ENCODE measurements around the gene UGT1A1.
"Not testable (repeated sequence)": the region's sequence is repeated elsewhere in the genome, so short reads cannot be mapped to it uniquely, and the experiment has no call there.

UGT1A1 gene

DNA sequence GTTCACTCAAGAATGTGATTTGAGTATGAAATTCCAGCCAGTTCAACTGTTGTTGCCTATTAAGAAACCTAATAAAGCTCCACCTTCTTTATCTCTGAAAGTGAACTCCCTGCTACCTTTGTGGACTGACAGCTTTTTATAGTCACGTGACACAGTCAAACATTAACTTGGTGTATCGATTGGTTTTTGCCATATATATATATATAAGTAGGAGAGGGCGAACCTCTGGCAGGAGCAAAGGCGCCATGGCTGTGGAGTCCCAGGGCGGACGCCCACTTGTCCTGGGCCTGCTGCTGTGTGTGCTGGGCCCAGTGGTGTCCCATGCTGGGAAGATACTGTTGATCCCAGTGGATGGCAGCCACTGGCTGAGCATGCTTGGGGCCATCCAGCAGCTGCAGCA, at the start of gene UGT1A1:
TSS of gene UGT1A1 (plus strand) at position 228 of the 400 bp plus-strand sequence. CDS start at position 246, 18 bp downstream.
- no peak within 1 kb of the TSS for H3K4me3 ChIP-seq (ENCODE audit: low read depth, low read length)

DNA sequence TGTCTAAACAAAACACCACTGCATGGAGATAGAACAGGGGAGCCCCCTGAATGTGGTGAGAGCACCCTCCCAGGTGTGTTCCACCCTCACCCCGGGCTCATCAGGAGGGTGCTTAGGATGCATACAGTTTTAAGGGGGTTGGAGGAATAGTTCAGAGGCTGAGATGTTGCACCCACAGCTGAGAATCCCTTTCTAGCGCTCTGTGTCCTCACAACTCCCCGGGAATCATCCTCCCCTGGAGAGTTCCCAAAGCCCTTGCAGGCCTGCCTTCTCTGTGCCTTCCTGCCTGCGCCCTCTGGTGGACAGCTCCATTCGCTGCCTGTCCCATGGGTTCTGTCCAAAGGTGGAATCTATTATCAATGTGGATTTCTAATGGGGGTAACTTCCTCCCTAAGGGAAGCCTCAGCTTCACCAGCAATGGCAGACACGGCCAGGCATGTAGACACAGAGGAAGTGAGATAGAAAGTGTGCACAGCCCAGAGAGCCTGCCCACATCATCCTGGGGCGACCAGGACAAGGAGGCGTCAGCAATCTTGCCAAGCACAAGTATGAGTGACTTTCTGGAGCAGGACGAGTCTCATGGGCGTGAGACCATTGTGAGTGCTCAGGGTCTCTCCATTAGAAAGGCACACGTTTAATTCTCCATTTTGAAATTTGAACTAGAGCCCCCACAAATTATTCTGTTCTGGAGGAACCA, 48.6 kb upstream of the UGT1A1 start:
- H3K4me3 ChIP-seq (ENCODE audit: low read depth, low read length) = no peak overlapping the region

- no peak within 1 kb of the TSS for H3K4me3 ChIP-seq (ENCODE audit: low read depth, low read length)
Measured at GRCh38 chr2:233712611-233713261, 47.3 kb upstream of the UGT1A1 start, which contains the start of gene UGT1A5. TSS of gene UGT1A5 (plus strand) at chr2:233712907. CDS start at chr2:233712992, 85 bp downstream.

- no peak overlapping the region for H3K4me3 ChIP-seq (ENCODE audit: low read depth, low read length)
Measured at GRCh38 chr2:233713262-233713615, 46.8 kb upstream of the UGT1A1 start.

GRCh38 chr2:233714121-233714520, 45.9 kb upstream of the UGT1A1 start:
- no peak overlapping the region for H3K4me3 ChIP-seq (ENCODE audit: low read depth, low read length)

DNA sequence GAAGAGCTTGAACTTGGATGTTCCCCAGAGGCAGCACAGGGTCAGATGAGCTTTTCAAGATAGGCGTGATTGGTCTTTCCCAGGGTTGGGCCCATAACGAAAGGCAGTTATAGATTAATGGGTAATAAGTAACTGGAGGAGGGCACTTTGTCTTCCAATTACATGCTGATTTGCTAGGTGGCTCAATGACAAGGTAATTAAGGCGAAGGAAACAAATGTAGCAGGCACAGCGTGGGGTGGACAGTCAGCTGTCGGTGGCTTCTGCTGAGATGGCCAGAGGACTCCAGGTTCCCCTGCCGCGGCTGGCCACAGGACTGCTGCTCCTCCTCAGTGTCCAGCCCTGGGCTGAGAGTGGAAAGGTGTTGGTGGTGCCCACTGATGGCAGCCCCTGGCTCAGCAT, 41.5 kb upstream of the UGT1A1 start, which contains the start of gene UGT1A4:
TSS of gene UGT1A4 (plus strand) at position 185 of the 400 bp plus-strand sequence. CDS start at position 270, 85 bp downstream.
- no peak within 1 kb of the TSS for H3K4me3 ChIP-seq (ENCODE audit: low read depth, low read length)

- H3K4me3 ChIP-seq (ENCODE audit: low read depth, low read length) = no peak within 1 kb of the TSS
Measured at GRCh38 chr2:233728723-233729301, 31.3 kb upstream of the UGT1A1 start, which contains the start of gene UGT1A3. TSS of gene UGT1A3 (plus strand) at chr2:233729042. CDS start at chr2:233729127, 85 bp downstream.

DNA sequence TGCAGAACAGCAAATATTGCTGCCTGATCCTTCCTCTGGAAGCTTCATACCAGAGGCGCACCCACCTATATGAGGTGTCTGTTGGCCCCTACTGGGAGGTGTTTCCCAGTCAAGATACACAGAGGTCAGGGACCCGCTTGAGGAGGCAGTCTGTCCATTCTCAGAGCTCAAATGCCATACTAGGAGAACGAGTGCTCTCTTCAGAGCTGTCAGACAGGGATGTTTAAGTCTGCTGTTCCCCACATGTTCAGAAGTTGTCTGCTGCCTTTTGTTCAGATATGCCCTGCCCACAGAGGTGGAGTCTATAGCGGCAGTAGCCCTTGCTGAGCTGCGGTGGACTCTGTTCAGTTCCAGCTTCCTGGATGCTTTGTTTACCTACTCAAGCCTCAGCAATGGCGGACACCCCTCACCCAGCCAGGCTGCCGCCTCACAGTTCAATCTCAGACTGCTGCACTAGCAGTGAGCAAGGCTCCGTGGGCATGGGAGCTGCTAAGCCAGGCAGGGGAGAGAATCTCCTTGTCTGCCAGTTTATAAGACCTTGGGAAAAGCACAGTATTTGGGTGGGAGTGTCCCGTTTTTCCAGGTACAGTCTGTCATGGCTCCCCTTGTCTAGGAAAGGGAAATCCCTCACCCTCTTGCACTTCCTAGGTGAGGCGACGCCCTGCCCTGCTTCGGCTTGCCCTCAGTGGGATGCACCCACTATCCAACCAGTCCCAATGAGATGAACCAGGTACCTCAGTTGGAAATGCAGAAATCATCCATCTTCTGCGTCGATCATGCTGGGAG, 23.0 kb upstream of the UGT1A1 start:
- not testable (repeated sequence) for H3K4me3 ChIP-seq (ENCODE audit: low read depth, low read length)

DNA sequence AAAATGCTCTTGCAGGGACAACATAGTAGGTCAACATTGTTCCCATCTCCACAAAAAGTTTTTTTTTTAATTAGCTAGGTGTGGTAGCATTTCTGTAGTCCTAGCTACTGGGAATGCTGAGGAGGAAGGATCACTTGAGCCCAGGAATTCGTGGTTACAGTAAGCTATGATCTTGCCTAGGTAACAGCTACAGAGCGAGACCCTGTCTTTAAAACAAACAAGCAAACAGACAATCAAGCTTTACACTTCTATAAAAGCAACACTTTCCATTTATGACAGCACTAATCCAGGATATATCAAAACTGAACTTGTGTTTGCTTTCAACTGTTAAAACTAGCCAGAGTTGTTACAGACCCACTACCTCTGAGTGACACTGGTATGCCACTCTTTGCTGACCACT, 19.2 kb upstream of the UGT1A1 start:
- H3K4me3 ChIP-seq (ENCODE audit: low read depth, low read length) = no peak overlapping the region

DNA sequence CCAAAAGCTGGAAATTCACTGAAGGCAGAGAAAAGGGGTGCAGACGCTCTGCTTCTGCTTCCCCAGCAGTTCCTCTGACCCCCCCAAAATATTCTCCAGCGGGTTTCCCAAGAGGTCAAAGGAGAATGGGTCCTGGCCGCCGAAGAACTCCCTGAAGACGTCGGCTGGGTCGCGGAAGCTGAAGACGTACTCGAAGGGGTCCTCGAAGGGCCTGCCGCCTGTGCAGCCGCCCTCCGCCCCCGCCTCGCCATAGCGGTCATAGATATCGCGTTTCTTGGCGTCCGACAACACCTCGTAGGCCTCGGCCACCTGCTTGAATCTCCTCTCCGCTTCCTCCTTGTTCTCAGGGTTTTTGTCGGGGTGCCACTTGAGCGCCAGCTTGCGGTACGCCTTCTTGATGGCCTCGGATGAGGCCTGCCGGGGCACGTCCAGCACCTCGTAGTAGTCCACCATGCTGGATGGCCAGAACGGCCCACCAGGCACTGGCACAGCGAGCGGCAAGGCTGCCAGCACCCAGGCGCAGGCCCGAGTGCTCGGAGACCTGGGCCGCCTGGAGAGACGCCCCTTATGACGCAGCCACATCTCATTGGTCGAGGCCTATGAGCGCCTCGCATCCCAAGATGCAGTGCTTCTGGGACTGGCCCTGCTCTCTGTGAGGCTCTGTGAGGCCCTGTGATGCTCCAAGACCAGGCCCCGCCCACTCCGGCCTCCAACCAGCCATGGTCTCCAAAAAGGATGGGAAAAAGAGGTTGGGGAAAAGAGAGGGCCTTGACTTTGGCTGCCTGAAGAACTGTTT, 16.4 kb upstream of the UGT1A1 start:
- H3K4me3 ChIP-seq (ENCODE audit: low read depth, low read length) = no peak overlapping the region

DNA sequence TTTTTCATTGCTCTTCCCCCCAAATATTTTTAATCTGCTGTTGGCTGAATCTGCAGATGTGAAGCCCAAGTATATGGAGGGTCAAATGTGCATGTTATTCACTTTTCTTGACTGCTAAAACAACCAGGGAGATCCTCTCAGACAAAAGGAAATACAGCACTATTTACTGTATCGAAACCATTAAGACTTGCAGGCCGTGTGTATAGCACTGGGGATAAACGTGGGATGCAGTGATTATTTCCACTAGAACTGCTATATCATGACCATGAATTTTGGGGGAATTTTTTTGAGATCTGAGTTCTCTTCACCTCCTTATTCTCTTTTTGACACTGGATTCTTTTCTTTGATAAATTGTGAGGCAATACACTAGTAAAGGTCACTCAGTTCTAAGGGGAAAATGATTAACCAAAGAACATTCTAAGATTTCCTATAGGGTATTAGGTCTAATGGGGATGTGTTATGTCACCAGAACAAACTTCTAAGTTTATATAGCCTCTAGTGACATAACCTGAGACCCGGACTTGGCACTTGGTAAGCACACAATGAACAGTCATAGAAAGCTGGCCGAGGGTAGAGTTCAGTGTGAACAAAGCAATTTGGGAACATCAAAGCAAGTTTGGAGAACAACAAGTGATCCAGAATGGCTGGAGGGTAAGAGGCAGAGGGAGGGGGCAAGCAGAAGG, 14.9 kb upstream of the UGT1A1 start:
- no peak overlapping the region for H3K4me3 ChIP-seq (ENCODE audit: low read depth, low read length)

DNA sequence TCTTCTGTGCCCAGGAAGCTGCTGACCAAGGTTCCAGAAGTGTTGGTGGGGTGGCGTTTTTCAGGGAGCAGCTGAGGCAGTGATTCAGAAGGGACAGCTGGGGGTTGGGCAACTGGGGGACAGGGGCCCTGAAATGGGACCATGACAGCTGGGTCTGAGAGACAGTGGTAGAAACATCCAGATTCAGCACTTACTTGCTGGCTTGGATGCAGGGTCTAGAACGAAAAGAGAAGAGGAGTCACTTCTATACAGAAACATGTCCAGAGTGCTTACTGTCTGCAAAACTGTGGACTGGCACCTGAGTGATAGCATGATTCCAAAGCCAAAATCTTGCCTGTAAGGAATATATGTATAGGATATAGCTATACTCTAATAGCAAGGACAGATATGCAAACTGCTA, 14.2 kb upstream of the UGT1A1 start:
- H3K4me3 ChIP-seq (ENCODE audit: low read depth, low read length) = not testable (repeated sequence)

- no peak overlapping the region for H3K4me3 ChIP-seq (ENCODE audit: low read depth, low read length)
Measured at GRCh38 chr2:233746475-233747282, 13.4 kb upstream of the UGT1A1 start.

GRCh38 chr2:233747283-233747544, 12.9 kb upstream of the UGT1A1 start:
- H3K4me3 ChIP-seq (ENCODE audit: low read depth, low read length) = no peak overlapping the region

- not testable (repeated sequence) for H3K4me3 ChIP-seq (ENCODE audit: low read depth, low read length)
Measured at GRCh38 chr2:233750689-233751088, 9.4 kb upstream of the UGT1A1 start.

GRCh38 chr2:233751212-233752009, 8.7 kb upstream of the UGT1A1 start:
- not testable (repeated sequence) for H3K4me3 ChIP-seq (ENCODE audit: low read depth, low read length)

GRCh38 chr2:233754872-233755611, 5.0 kb upstream of the UGT1A1 start:
- no peak overlapping the region for H3K4me3 ChIP-seq (ENCODE audit: low read depth, low read length)
